ENCODE measurements around the gene CBX7. TPM values are rescaled to one million over a fixed set of nuclear protein-coding genes. Genes with fewer than 3 reads are reported as not detected.

The CBX7 gene
- total RNA-seq = 100 to 1,000 TPM in 1 of 2 donors, 10 to 100 TPM in 1; 82.7 to 115 TPM

DNA sequence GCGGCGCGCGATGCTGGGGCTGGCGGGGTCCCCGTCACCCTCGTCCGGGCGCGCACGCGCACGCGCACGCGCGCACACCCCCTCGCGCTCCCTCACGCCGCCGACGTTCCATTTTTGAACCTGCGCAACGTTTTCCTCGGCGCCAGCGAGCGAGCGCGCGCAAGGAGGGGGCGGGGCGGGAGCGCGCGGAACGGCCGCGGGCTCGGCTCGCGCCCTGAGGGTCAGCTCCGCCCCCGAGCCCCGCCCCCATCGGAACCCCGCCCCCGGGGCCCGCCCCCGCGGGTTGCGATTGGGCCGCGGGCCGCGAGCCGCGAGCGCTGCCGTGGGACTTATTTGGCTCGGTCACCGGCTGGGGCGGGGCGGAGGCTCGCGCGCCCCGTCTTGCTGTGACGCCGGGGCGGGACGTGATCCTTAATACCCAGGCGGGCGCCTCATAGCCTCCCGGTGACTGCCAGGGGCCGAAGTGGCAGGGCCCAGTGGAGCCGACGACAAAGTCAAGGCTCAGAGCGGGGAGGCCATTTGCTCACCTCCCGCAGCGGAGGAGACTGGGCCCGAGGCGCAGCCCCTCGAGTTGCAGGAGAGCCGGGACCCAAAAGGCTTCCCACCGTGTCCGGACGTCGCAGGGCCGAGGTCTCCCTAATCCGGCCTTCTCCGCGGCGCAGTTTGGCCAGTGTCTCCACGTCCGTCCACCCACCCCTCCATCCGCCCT, at the start of gene CBX7:
Gene CBX7, minus strand, starts transcription at position 170 of the 709 bp plus-strand sequence. CDS start 236 bp downstream, outside the sequence.
- Histone ChIP-seq H3K27me3 (replicated peaks; ENCODE audit: insufficient read depth) (no peaks in the 10 kb centered on the region), H3K4me1 (replicated peaks) (peaks cover 14% of the 10 kb centered on the region), H3K36me3 (no peaks in the 10 kb centered on the region), H3K4me3 (peak within 1 kb of the TSS; percentile 70 to 83), H3K27ac (peak within 1 kb of the TSS; percentile 97 to 98), H3K9me3 (no peaks in the 10 kb centered on the region)
- TF ChIP-seq POLR2AphosphoS5 (IDR thresholded peaks at IDR 0.05) (peak; percentile 92), POLR2A (IDR thresholded peaks at IDR 0.05) (peak; percentile 93)
- TF ChIP-seq, protein P1, sequence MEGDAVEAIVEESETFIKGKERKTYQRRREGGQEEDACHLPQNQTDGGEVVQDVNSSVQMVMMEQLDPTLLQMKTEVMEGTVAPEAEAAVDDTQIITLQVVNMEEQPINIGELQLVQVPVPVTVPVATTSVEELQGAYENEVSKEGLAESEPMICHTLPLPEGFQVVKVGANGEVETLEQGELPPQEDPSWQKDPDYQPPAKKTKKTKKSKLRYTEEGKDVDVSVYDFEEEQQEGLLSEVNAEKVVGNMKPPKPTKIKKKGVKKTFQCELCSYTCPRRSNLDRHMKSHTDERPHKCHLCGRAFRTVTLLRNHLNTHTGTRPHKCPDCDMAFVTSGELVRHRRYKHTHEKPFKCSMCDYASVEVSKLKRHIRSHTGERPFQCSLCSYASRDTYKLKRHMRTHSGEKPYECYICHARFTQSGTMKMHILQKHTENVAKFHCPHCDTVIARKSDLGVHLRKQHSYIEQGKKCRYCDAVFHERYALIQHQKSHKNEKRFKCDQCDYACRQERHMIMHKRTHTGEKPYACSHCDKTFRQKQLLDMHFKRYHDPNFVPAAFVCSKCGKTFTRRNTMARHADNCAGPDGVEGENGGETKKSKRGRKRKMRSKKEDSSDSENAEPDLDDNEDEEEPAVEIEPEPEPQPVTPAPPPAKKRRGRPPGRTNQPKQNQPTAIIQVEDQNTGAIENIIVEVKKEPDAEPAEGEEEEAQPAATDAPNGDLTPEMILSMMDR (IDR thresholded peaks at IDR 0.05) = peak in 1 of 4 experiments; percentile 4
- peak; percentile 93 for DNase-seq (ENCODE audit: low spot score)
- under 1% methylated on average over 74 of the region's 98 CpGs for WGBS
- intact Hi-C loops (cut with DNase I) = loop anchor here (5.0 kb wide), 1 partner anchor 165 kb away; the partner anchor contains the start of gene RPL3

DNA sequence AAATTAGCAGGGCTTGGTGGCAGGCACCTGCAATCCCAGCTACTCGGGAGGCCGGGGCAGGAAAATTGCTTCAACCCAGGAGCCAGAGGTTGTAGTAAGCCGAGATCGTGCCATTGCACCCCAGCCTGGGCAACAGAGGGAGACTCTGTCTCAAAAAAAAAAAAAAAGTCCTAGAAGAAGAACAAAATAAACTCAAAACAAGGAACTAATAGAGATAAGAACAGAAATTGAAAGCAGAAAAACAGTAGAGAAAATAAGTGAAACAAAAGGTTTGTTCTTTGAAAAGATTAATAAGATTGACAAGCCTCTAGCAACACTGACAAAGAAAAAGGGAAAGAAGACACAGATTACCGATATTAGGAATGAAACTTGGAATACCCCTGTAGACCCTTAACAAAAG, 45.1 kb upstream of the CBX7 start:
- TF ChIP-seq POLR2A (IDR thresholded peaks at IDR 0.05) (no peak), POLR2AphosphoS5 (IDR thresholded peaks at IDR 0.05) (no peak)
- TF ChIP-seq, protein P1 (IDR thresholded peaks at IDR 0.05) = no peak
- intact Hi-C loops (cut with DNase I) = no loop called here
- no peak overlapping the region for H3K27ac ChIP-seq
- WGBS = 87% methylated on average over 5 of the region's 5 CpGs
- H3K9me3 ChIP-seq = no peaks in the 10 kb centered on the region
- H3K27me3 ChIP-seq (replicated peaks; ENCODE audit: insufficient read depth) = no peaks in the 10 kb centered on the region
- no peaks in the 10 kb centered on the region for H3K4me1 ChIP-seq (replicated peaks)
- H3K4me3 ChIP-seq = no peak overlapping the region
- H3K36me3 ChIP-seq = no peaks in the 10 kb centered on the region
- no peak for DNase-seq (ENCODE audit: low spot score)

DNA sequence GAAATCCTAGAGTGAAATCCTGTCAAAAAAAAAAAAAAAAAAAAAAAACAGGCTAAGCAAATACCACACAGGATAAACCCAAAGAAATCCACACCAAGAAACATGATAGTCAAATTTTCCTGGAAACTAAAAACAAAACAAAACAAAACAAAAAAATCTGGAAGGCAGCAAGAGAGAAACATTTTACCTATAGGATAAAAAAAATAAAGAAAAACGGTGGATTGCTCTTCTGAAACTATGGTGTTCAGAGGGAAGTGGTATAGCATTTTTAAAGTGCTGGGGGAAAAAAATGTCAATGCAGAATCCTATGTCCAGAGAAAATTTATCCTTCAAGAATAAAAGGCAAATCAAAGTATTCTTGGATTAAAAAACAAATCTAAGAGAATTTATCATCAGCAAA, 41.6 kb upstream of the CBX7 start:
- TF ChIP-seq POLR2A (IDR thresholded peaks at IDR 0.05) (no peak), POLR2AphosphoS5 (IDR thresholded peaks at IDR 0.05) (no peak)
- TF ChIP-seq, protein P1 (IDR thresholded peaks at IDR 0.05) = no peak
- Histone ChIP-seq H3K4me3 (no peak overlapping the region), H3K4me1 (replicated peaks) (no peaks in the 10 kb centered on the region), H3K27ac (no peak overlapping the region), H3K36me3 (no peaks in the 10 kb centered on the region), H3K9me3 (no peaks in the 10 kb centered on the region), H3K27me3 (replicated peaks; ENCODE audit: insufficient read depth) (no peaks in the 10 kb centered on the region)
- intact Hi-C loops (cut with DNase I) = no loop called here
- WGBS = 4% methylated on average over 1 of the region's 1 CpG
- DNase-seq (ENCODE audit: low spot score) = no peak

DNA sequence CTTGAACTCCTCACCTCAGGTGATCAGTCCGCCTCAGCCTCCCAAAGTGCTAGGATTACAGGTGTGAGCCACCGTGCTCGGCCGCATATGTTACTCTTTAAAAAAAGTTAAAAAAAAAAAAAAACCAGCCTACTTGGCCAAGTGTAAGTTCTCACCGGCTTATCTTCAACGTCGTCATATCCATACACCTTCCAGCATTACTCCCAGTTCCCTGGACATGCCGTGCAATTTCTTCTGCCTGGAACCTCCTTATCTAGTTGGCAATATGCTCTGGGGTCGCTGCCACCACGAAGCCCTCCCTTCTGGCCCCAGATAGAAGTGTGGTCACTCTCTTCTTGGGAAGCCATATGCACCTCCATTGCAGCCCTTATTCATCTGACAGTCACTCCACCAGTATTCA, 36.3 kb upstream of the CBX7 start:
- Histone ChIP-seq H3K9me3 (no peaks in the 10 kb centered on the region), H3K4me1 (replicated peaks) (no peaks in the 10 kb centered on the region), H3K27ac (no peak overlapping the region), H3K27me3 (replicated peaks; ENCODE audit: insufficient read depth) (no peaks in the 10 kb centered on the region), H3K36me3 (no peaks in the 10 kb centered on the region), H3K4me3 (no peak overlapping the region)
- 80% methylated on average over 10 of the region's 10 CpGs for WGBS
- no peak for DNase-seq (ENCODE audit: low spot score)
- intact Hi-C loops (cut with DNase I) = no loop called here
- TF ChIP-seq POLR2AphosphoS5 (IDR thresholded peaks at IDR 0.05) (no peak), POLR2A (IDR thresholded peaks at IDR 0.05) (no peak)
- TF ChIP-seq, protein P1 (IDR thresholded peaks at IDR 0.05) = no peak

DNA sequence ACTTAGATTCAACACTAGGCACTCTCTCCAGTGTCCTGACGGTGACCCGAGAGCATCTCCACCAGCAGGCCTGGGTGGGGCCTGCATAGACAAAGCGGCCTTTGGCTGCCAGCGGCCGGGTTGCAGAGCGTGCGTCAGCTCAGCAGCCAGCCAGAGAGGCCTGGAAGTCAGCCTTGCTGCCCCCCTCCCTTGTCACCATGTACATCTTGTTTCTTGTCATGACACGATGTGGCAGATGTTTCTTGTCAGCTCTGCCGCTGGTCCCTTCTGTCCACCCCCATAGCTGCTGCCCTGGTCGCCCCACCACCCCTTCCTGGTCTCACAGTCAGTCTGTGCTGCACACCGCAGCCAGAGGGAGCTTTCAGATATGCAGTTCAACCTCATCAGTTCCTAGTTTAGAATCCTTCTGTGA, 33.1 kb upstream of the CBX7 start:
- no peaks in the 10 kb centered on the region for H3K4me1 ChIP-seq (replicated peaks)
- H3K9me3 ChIP-seq = no peaks in the 10 kb centered on the region
- H3K27me3 ChIP-seq (replicated peaks; ENCODE audit: insufficient read depth) = no peaks in the 10 kb centered on the region
- intact Hi-C loops (cut with DNase I) = no loop called here
- 20% methylated on average over 11 of the region's 11 CpGs for WGBS
- no peak overlapping the region for H3K4me3 ChIP-seq
- no peak overlapping the region for H3K27ac ChIP-seq
- H3K36me3 ChIP-seq = no peaks in the 10 kb centered on the region
- peak; percentile 20 for DNase-seq (ENCODE audit: low spot score)
- peak; percentile 44 for TF ChIP-seq POLR2AphosphoS5 (IDR thresholded peaks at IDR 0.05)
- no peak for TF ChIP-seq POLR2A (IDR thresholded peaks at IDR 0.05)
- TF ChIP-seq, protein P1 (IDR thresholded peaks at IDR 0.05) = peak in 3 of 4 experiments; percentile 30 to 68 (median 47)
